Fibroblast of lung (primary cell): ENCODE results near the gene HIVEP3. TPM values are rescaled to one million over a fixed set of nuclear protein-coding genes. Genes with fewer than 3 reads are reported as not detected.
A peak's percentile ranks its signal among the peaks of the same experiment; 100 is the strongest.

Experiments used
- DNase-seq, 2 donors: peaks; one replicate each; pipeline versions ENCODE4 v3.0.0 to v3.0.0-alpha.2; 2010; ENCODE audit warnings: low read depth in 2 of 2
- H2AFZ ChIP-seq: 2 replicates; pipeline ENCODE4 v1.5.1; 2012; ENCODE audit warnings: low read length, control low read depth, inconsistent platforms
- H3K27ac ChIP-seq: 2 replicates; pipeline ENCODE4 v1.5.1; 2011; ENCODE audit warnings: low read length, control low read depth; ENCODE audit not compliant: insufficient read depth
- H3K27me3 ChIP-seq: 2 replicates; pipeline ENCODE4 v1.5.1; 2011; ENCODE audit warnings: mild to moderate bottlenecking, low read length; ENCODE audit not compliant: control insufficient read depth, insufficient read depth
- H3K36me3 ChIP-seq: 2 replicates; pipeline ENCODE4 v1.5.1; 2011; ENCODE audit warnings: low read length; ENCODE audit not compliant: control insufficient read depth, insufficient read depth
- H3K4me1 ChIP-seq: 2 replicates; pipeline ENCODE4 v1.5.1; 2011; ENCODE audit warnings: low read length; ENCODE audit not compliant: control insufficient read depth, insufficient read depth; ENCODE audit errors: extremely low read depth
- H3K4me2 ChIP-seq: 2 replicates; pipeline ENCODE4 v1.5.1; 2011; ENCODE audit warnings: low read length, control low read depth; ENCODE audit not compliant: insufficient read depth; ENCODE audit errors: extremely low read depth
- H3K4me3 ChIP-seq, 4 experiments: fragments of 200-600 bp in 1 of 4; sonication (generic) in 1 of 4; replicated peaks in 1 of 4; 2 replicates each; pipeline ENCODE4 v1.5.1; 2011 to 2016; ENCODE audit warnings: low read length in 4 of 4, low read depth in 3 of 4, mild to moderate bottlenecking in 3 of 4, control low read depth in 2 of 4, inconsistent platforms in 1 of 4, mixed read lengths in 1 of 4; ENCODE audit not compliant: insufficient read depth in 1 of 4; ENCODE audit errors: control extremely low read depth in 1 of 4
- H3K79me2 ChIP-seq: 2 replicates; pipeline ENCODE4 v1.5.1; 2012; ENCODE audit warnings: mild to moderate bottlenecking, low read length, inconsistent platforms; ENCODE audit not compliant: control insufficient read depth, insufficient read depth
- H3K9ac ChIP-seq: 2 replicates; pipeline ENCODE4 v1.5.1; 2011; ENCODE audit warnings: mild to moderate bottlenecking, low read length, control low read depth; ENCODE audit not compliant: insufficient read depth
- H3K9me3 ChIP-seq: 2 replicates; pipeline ENCODE4 v1.5.1; 2012; ENCODE audit warnings: low read depth, low read length; ENCODE audit not compliant: control insufficient read depth, insufficient read depth
- H4K20me1 ChIP-seq: 2 replicates; pipeline ENCODE4 v1.5.1; 2011; ENCODE audit warnings: low read length; ENCODE audit not compliant: control insufficient read depth, insufficient read depth; ENCODE audit errors: extremely low read depth
- EZH2 ChIP-seq: IDR thresholded peaks from 2 replicates; pipeline ENCODE4 v1.5.1; 2012; ENCODE audit warnings: low read length, control low read depth, mild to moderate bottlenecking; ENCODE audit errors: missing control alignments
- polyA plus RNA-seq, 2 donors: library from polyadenylated mRNA; depleted of rRNA in 1 of 2; stranded (reverse) in 1 of 2; unstranded in 1 of 2; fragments of >200 nt; gene quantifications; 2 replicates each; pipeline ENCODE4 v1.2.1, GENCODE V29; 2011 to 2012; ENCODE audit warnings: missing spikeins in 1 of 2
- total RNA-seq: library from RNA; depleted of rRNA; stranded (reverse); fragments of >200 nt; gene quantifications from 2 replicates; pipeline ENCODE4 v1.2.1, GENCODE V29; 2014
- TF ChIP-seq, protein P1 (sequence below), 2 donors: IDR thresholded peaks in 1 of 2; conservative IDR thresholded peaks in 1 of 2; 1 replicate in 1 of 2; 2 replicates in 1 of 2; pipeline ENCODE4 v1.5.1; 2011 to 2012; ENCODE audit warnings: low read length in 2 of 2, control low read depth in 1 of 2, inconsistent platforms in 1 of 2, low read depth in 1 of 2, mild to moderate bottlenecking in 1 of 2

Gene HIVEP3
- total and polyA plus RNA-seq, 2 donors (not counting 1 experiment from before 2014, with no cell fraction given), result 0.83 to 3.2 TPM

DNA sequence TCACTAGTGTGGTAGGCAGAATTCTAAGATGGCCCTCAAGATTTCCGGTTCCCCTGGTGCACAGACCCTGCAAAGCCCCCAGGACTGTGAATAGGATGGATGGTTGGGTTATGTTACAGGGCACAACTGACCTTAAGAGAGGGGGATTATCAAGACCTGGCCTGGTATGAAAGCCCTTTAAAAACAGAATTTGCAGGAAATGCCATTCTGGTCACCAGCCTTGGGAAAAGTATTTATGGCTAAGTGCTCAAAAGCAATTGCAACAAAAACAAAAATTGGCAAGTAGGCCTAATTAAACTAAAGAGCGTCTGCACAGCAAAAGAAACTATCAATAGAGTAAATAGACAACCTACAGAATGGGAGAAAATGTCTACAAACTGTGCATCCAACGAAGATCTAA lies 289.6 kb downstream of the HIVEP3 start:
- Histone ChIP-seq H3K27ac (no peak overlapping the region), H3K4me2 (no peak overlapping the region), H3K4me1 (peaks cover 5% of the 10 kb centered on the region)

DNA sequence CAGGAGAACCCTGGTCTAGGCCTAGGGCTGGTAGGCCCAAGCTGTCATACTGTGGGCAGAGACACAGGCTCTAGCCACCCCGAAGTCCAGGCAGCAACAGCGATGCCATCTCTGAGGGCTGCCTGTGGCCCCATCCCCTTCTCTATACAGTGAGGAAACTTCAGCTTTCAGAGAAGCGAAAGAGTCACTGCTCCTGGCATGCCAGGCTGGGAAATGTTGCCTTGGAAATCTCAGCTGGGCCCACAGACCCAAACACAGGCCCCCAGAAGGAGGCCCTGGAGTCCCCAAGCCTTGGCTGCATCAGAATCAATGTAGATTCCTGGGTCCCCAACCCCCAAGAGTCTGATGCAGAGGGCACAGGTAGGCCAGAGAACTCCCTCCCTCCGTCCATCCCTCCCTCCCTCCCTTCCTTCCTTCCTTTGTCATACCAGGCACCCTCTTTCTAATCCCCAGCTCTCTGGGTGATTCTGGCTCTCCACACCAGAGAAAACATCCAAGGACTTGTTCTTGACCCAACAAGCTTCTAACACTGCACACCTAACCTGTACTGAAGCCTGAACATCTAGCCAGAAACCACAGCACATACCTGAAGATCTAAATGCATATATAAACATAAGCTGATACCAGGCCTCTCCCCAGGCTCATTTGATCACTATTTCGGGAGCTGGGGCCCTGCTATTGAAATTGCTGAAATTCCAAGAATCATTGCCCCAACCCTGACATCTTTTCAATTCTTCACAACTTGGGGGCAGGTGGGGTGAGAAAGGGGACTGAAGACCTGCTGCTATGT lies 291.0 kb downstream of the HIVEP3 start:
- H3K4me2 ChIP-seq, result no peak overlapping the region
- no peaks in the 10 kb centered on the region for H3K27me3 ChIP-seq
- H3K9ac ChIP-seq, result no peak overlapping the region
- no peaks in the 10 kb centered on the region for H4K20me1 ChIP-seq
- H3K9me3 ChIP-seq, result no peaks in the 10 kb centered on the region
- H3K36me3 ChIP-seq, result no peaks in the 10 kb centered on the region
- DNase-seq, result peak in 1 of 2 donors; percentile 51
- H3K4me3 ChIP-seq, result no peak overlapping the region
- peaks cover 16% of the 10 kb centered on the region for H3K4me1 ChIP-seq
- H3K27ac ChIP-seq, result no peak overlapping the region
- H3K79me2 ChIP-seq, result no peaks in the 10 kb centered on the region
- no peak overlapping the region for H2AFZ ChIP-seq
- no peak for TF ChIP-seq EZH2
- TF ChIP-seq, protein P1, sequence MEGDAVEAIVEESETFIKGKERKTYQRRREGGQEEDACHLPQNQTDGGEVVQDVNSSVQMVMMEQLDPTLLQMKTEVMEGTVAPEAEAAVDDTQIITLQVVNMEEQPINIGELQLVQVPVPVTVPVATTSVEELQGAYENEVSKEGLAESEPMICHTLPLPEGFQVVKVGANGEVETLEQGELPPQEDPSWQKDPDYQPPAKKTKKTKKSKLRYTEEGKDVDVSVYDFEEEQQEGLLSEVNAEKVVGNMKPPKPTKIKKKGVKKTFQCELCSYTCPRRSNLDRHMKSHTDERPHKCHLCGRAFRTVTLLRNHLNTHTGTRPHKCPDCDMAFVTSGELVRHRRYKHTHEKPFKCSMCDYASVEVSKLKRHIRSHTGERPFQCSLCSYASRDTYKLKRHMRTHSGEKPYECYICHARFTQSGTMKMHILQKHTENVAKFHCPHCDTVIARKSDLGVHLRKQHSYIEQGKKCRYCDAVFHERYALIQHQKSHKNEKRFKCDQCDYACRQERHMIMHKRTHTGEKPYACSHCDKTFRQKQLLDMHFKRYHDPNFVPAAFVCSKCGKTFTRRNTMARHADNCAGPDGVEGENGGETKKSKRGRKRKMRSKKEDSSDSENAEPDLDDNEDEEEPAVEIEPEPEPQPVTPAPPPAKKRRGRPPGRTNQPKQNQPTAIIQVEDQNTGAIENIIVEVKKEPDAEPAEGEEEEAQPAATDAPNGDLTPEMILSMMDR (conservative IDR thresholded peaks at IDR 0.05 in 1 of 2, IDR thresholded peaks at IDR 0.05 in 1 of 2; ENCODE audit: low read depth in 1 of 2, low read length in 2 of 2), result no peak

More for the DNA sequence above, 289.6 kb downstream of the HIVEP3 start:
- TF ChIP-seq EZH2, result no peak
- TF ChIP-seq, protein P1 (conservative IDR thresholded peaks at IDR 0.05 in 1 of 2, IDR thresholded peaks at IDR 0.05 in 1 of 2; ENCODE audit: low read depth in 1 of 2, low read length in 2 of 2), result no peak
- no peaks in the 10 kb centered on the region for H4K20me1 ChIP-seq
- no peak overlapping the region for H3K4me3 ChIP-seq
- H3K27me3 ChIP-seq, result no peaks in the 10 kb centered on the region
- H3K9me3 ChIP-seq, result no peaks in the 10 kb centered on the region
- no peaks in the 10 kb centered on the region for H3K36me3 ChIP-seq
- peak in 1 of 2 donors; percentile 63 for DNase-seq
- H3K79me2 ChIP-seq, result no peaks in the 10 kb centered on the region
- H2AFZ ChIP-seq, result no peak overlapping the region
- H3K9ac ChIP-seq, result no peak overlapping the region

DNA sequence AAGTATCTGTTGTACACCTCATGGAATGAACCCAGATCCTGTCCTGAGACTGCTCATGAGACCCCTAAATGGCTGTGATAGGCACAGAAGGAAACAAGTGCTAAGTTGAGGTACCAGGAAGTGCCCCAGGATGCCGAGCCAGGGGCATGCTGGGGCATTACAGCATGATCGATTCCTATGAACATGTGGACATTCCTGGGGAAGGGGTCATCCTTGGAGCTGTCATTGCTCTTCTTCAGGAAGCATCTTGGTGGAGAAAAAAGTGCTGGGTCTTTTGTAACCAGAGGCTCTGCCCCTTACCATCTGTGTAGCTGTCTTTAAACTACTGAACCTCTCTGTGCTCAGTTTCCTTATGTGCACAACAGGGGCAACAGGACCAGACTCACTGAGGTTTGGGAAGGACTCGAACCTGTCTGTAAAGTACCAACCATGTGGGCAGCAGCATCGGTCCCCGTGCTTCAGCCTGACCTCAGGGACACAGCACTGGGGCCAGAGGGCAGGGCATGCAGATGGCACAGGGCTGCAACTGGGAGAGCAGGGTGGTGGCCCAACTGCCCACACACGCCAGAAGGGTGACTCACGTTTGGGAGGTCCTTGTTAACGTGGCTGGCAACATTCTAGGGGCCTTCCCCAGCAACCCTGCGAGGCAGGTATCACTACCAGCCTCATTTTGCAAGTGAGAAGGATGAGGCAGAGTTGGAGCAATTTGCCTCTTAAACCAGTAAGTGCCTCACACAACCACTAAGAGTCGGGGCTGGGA lies 291.9 kb downstream of the HIVEP3 start:
- TF ChIP-seq EZH2, result no peak
- TF ChIP-seq, protein P1 (conservative IDR thresholded peaks at IDR 0.05 in 1 of 2, IDR thresholded peaks at IDR 0.05 in 1 of 2; ENCODE audit: low read depth in 1 of 2, low read length in 2 of 2), result no peak
- H3K79me2 ChIP-seq, result no peaks in the 10 kb centered on the region
- no peaks in the 10 kb centered on the region for H4K20me1 ChIP-seq
- peaks cover 19% of the 10 kb centered on the region for H3K4me1 ChIP-seq
- H2AFZ ChIP-seq, result no peak overlapping the region
- H3K27ac ChIP-seq, result no peak overlapping the region
- H3K9ac ChIP-seq, result no peak overlapping the region
- H3K27me3 ChIP-seq, result no peaks in the 10 kb centered on the region
- H3K9me3 ChIP-seq, result no peaks in the 10 kb centered on the region
- H3K4me3 ChIP-seq, result no peak overlapping the region
- H3K4me2 ChIP-seq, result no peak overlapping the region
- no peaks in the 10 kb centered on the region for H3K36me3 ChIP-seq
- peak in 1 of 2 donors; percentile 60 for DNase-seq
